Neural crest cell (in vitro differentiated cells): ENCODE data around the gene ARL9. TPM values are rescaled to one million over a fixed set of nuclear protein-coding genes. Genes with fewer than 3 reads are reported as not detected.

Experiments
- DNase-seq: peaks from one replicate; pipeline ENCODE4 v3.0.0; 2021; ENCODE audit warnings: low read depth, mixed read lengths, low spot score
- H3K27ac Mint-ChIP-seq: one replicate; pipeline ENCODE4 v1.8.0; 2021; ENCODE audit warnings: mild to moderate bottlenecking, mixed read lengths; ENCODE audit not compliant: unreplicated experiment
- H3K27me3 Mint-ChIP-seq: 2 replicates; pipeline ENCODE4 v1.8.0; 2021; ENCODE audit warnings: low read depth, mild to moderate bottlenecking, mixed read lengths
- H3K36me3 Mint-ChIP-seq: 2 replicates; pipeline ENCODE4 v1.8.0; 2021; ENCODE audit warnings: low read depth, mild to moderate bottlenecking, mixed read lengths
- H3K4me1 Mint-ChIP-seq: 2 replicates; pipeline ENCODE4 v1.8.0; 2021; ENCODE audit warnings: mixed read lengths
- H3K4me3 Mint-ChIP-seq: one replicate; pipeline ENCODE4 v1.8.0; 2021; ENCODE audit warnings: mild to moderate bottlenecking, mixed read lengths
- H3K9me3 Mint-ChIP-seq: 2 replicates; pipeline ENCODE4 v1.8.0; 2021; ENCODE audit warnings: mixed read lengths
- total RNA-seq: library from RNA; stranded (reverse); gene quantifications from 2 replicates; pipeline ENCODE4 v1.2.1, GENCODE V29; 2021
- TF ChIP-seq, protein P1 (sequence below): fragments of 200-600 bp; sonication (generic); conservative IDR thresholded peaks from 2 replicates; pipeline ENCODE4 v1.5.0; 2021; ENCODE audit warnings: antibody characterized with exemption, mild to moderate bottlenecking

ARL9 gene
- total RNA-seq, 1 donor from 2014 or later = 0.89 TPM

DNA sequence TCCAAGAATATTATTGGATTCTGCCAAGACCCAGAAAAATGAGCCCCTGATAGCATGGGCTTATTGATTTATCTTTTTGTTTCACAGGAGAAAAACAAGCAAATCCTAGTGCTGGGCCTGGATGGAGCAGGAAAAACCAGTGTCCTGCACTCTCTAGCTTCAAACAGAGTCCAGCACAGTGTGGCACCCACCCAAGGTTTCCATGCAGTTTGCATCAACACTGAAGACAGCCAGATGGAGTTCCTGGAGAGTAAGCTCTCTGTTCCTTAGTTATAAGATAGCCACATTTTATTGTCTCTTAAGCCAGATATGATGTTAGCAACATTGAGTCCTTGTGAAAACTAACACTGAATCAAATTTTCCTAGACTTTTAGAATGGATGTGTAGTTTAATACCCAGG lies 5.5 kb downstream of the ARL9 start:
- Mint-ChIP-seq H3K27ac (no peak overlapping the region), H3K4me1 (peaks cover 9% of the 10 kb centered on the region), H3K36me3 (no peaks in the 10 kb centered on the region)

DNA sequence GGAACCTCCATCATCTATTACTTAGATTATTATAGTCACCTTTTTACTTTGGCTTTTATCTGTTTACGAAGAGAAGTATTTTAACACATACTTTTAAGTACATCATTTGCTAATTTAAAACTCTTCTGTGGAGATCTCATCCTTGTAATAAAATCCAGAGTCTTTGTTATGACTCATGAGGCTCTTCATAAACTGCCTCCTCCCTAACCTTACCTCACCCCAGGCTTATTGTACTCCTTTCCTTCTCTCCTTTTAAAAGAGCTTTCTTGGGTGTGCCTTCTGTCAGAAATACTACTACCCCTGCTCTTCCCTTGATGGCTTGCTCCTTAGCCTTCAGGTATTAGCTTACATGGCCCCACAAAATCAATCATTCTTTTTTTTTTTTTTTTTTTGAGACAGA lies 6.6 kb downstream of the ARL9 start:
- Mint-ChIP-seq H3K27me3 (no peaks in the 10 kb centered on the region), H3K36me3 (no peaks in the 10 kb centered on the region), H3K4me1 (no peaks in the 10 kb centered on the region), H3K4me3 (no peak overlapping the region), H3K9me3 (no peaks in the 10 kb centered on the region), H3K27ac (no peak overlapping the region)
- TF ChIP-seq, protein P1, sequence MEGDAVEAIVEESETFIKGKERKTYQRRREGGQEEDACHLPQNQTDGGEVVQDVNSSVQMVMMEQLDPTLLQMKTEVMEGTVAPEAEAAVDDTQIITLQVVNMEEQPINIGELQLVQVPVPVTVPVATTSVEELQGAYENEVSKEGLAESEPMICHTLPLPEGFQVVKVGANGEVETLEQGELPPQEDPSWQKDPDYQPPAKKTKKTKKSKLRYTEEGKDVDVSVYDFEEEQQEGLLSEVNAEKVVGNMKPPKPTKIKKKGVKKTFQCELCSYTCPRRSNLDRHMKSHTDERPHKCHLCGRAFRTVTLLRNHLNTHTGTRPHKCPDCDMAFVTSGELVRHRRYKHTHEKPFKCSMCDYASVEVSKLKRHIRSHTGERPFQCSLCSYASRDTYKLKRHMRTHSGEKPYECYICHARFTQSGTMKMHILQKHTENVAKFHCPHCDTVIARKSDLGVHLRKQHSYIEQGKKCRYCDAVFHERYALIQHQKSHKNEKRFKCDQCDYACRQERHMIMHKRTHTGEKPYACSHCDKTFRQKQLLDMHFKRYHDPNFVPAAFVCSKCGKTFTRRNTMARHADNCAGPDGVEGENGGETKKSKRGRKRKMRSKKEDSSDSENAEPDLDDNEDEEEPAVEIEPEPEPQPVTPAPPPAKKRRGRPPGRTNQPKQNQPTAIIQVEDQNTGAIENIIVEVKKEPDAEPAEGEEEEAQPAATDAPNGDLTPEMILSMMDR = no peak
- no peak for DNase-seq

More for the DNA sequence above, 5.5 kb downstream of the ARL9 start:
- Mint-ChIP-seq H3K4me3 (no peak overlapping the region), H3K27me3 (peaks cover 10% of the 10 kb centered on the region), H3K9me3 (no peaks in the 10 kb centered on the region)
- TF ChIP-seq, protein P1 = no peak
- DNase-seq = no peak

DNA sequence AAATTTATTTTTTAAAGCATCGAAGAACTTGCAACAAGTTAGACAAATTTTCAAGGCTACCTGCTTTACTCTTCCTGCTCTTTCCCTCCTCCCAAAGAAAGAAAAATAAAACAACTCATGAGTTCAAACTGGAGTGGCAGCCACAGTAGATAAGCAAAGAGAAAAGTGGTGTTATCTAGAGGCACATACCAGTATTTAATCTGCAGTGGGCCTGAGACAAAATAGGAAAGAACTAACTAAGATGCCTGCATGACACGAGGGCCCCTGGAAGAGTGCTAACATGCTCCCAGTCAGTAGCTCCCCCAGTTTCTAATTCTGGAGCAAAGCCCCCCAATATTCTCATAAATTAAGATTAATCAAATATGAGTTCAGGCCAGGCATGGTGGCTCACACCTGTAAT lies 7.9 kb downstream of the ARL9 start:
- TF ChIP-seq, protein P1 = no peak
- no peaks in the 10 kb centered on the region for H3K4me1 Mint-ChIP-seq
- no peaks in the 10 kb centered on the region for H3K9me3 Mint-ChIP-seq

DNA sequence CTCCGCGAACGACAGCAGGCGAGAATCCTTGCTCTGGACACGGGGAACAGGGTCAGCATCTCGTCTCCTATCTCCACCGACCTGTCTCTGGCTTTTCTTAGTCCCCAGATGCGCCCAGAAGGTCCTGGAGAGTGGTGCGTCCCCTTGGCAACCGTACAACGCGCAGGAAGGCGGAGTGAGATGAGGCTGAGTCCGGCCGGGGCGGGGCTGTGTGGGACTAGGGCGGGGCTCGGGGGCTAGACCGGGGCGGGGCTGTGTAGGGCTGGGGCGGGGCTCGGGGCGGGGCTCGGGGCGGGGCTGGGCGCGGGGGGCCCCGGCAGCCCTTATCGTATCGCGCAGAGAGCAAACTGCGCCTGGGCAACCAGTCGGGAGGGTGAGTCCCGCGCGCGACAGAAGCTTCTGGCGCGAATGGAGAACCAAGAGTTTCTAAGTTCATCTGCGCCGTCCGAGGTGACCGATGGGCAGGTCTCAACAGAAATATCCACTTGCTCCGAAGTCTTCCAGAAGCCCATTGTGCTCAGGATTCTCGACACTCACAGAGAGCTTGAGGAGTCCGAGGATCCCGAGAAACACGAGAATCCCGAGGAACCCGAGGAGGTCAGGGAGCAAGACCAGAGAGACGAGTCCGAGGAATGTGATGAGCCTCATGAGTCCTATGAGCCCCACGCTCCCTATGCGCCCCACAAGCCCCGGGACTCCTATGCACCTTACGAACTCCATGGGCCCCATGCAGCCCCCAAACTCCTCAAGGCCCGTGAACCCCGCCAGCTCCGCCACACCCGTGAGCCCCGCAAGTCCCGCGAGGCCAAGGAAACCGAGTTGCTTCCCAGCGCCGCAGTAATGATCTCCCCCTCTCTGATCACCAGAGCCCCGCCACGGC lies 24.9 kb downstream of the ARL9 start:
- H3K36me3 Mint-ChIP-seq = no peaks in the 10 kb centered on the region
- H3K27ac Mint-ChIP-seq = peak overlapping the region; percentile 50
- TF ChIP-seq, protein P1 = no peak
- peaks cover 9% of the 10 kb centered on the region for H3K4me1 Mint-ChIP-seq
- H3K4me3 Mint-ChIP-seq = no peak overlapping the region
- H3K9me3 Mint-ChIP-seq = no peaks in the 10 kb centered on the region
- peaks cover 7% of the 10 kb centered on the region for H3K27me3 Mint-ChIP-seq
- DNase-seq = peak; percentile 81

More for the DNA sequence above, 7.9 kb downstream of the ARL9 start:
- Mint-ChIP-seq H3K27me3 (no peaks in the 10 kb centered on the region), H3K36me3 (no peaks in the 10 kb centered on the region), H3K27ac (no peak overlapping the region), H3K4me3 (no peak overlapping the region)
- no peak for DNase-seq

DNA sequence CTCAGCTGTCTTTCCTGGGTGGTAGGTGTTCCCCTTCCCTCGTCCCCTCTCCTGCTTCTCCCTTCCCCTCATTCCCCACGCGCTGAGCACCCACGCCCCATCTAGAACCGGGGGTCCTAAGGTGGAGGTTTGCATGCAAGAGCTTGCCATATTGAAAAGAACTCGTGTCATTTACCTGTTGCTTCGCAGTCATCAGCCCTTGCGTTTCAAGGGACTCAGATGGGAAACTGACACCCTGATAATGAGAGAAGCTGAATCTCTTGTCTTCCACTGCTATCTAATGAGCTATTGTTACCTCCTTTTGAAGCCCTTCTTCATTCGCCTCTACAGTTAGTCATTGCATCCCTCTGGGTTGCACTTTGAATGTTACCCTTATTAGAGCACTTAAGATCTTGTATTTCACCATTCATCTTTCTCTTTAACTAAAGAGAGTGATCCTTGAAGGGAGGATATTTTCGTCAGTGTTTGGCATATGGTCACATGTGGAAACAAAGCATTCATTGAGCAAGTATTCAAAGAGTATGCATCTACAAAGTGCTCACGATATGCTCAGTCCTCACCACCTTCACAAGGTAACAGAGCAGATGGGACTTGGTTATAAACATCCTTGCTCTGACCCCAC lies 25.7 kb downstream of the ARL9 start:
- Mint-ChIP-seq H3K27me3 (peaks cover 7% of the 10 kb centered on the region), H3K27ac (no peak overlapping the region), H3K4me1 (peaks cover 9% of the 10 kb centered on the region), H3K4me3 (no peak overlapping the region), H3K36me3 (no peaks in the 10 kb centered on the region), H3K9me3 (no peaks in the 10 kb centered on the region)
- TF ChIP-seq, protein P1 = no peak
- no peak for DNase-seq
